Lung (tissue), 12 donors: Measurements from ENCODE around the gene ACTL7B. TPM values are rescaled to one million over a fixed set of nuclear protein-coding genes. Genes with fewer than 3 reads are reported as not detected.
"Not testable (repeated sequence)": the region's sequence is repeated elsewhere in the genome, so short reads cannot be mapped to it uniquely, and the experiment has no call there.

Experiments used
- ATAC-seq: fragments of 200-7000 bp; cut with Tn5 transposase; one replicate; pipeline ENCODE4 v1.9.1; 2020; ENCODE audit warnings: moderate number of reproducible peaks; ENCODE audit not compliant: insufficient read depth, low FRiP score
- DNase-seq, 3 donors: peaks; one replicate each; pipeline ENCODE4 v3.0.0-alpha.2; 2013 to 2017
- H3K27ac ChIP-seq, 2 donors: one replicate each; pipeline ENCODE4 v1.5.1; 2013; ENCODE audit warnings: mild to moderate bottlenecking in 2 of 2, moderate library complexity in 2 of 2, control low read depth in 1 of 2, inconsistent platforms in 1 of 2, low read depth in 1 of 2, low read length in 1 of 2
- H3K27me3 ChIP-seq, 3 donors: one replicate each; pipeline ENCODE4 v1.5.1; 2013; ENCODE audit warnings: low read length in 2 of 3; ENCODE audit not compliant: control insufficient read depth in 3 of 3, insufficient read depth in 3 of 3
- H3K36me3 ChIP-seq, 4 donors: one replicate each; pipeline ENCODE4 v1.5.1; 2013; ENCODE audit warnings: low read length in 4 of 4, mild to moderate bottlenecking in 1 of 4, moderate library complexity in 1 of 4; ENCODE audit not compliant: control insufficient read depth in 4 of 4, insufficient read depth in 4 of 4
- H3K4me1 ChIP-seq, 5 donors: one replicate each; pipeline ENCODE4 v1.5.1; 2013; ENCODE audit warnings: low read length in 5 of 5, mild to moderate bottlenecking in 2 of 5, moderate library complexity in 1 of 5; ENCODE audit not compliant: control insufficient read depth in 5 of 5, insufficient read depth in 5 of 5
- H3K4me3 ChIP-seq: one replicate; pipeline ENCODE4 v1.5.1; 2013; ENCODE audit warnings: mild to moderate bottlenecking, control low read depth, moderate library complexity
- H3K9ac ChIP-seq, 2 donors: one replicate each; pipeline ENCODE4 v1.5.1; 2013; ENCODE audit warnings: low read length in 2 of 2, control low read depth in 1 of 2; ENCODE audit not compliant: insufficient read depth in 1 of 2
- H3K9me3 ChIP-seq, 4 donors: one replicate each; pipeline ENCODE4 v1.5.1; 2013; ENCODE audit warnings: low read length in 3 of 4, mild to moderate bottlenecking in 1 of 4, moderate library complexity in 1 of 4; ENCODE audit not compliant: control insufficient read depth in 4 of 4, insufficient read depth in 3 of 4
- WGBS, 2 donors: extraction: QIAGEN DNeasy Blood & Tissue Kit; methylation state at CpG; one replicate each; pipeline ENCODE4 v1.1.7; 2013; 5-methylcytosine and 5-hydroxymethylcytosine counted together
- polyA plus RNA-seq, 2 donors: library from polyadenylated mRNA; stranded (reverse); fragments of 200-250 nt; gene quantifications; one replicate each; pipeline ENCODE4 v1.2.1, GENCODE V29; 2013
- total RNA-seq, 2 donors: library from RNA; depleted of rRNA in 1 of 2; stranded (reverse); fragments of >200 nt in 1 of 2; gene quantifications; one replicate each; pipeline ENCODE4 v1.2.1, GENCODE V29; 2014 to 2021
- TF ChIP-seq, protein P1 (sequence below): IDR thresholded peaks from 2 replicates; pipeline ENCODE4 v1.5.1; 2012; ENCODE audit warnings: mild to moderate bottlenecking; ENCODE audit errors: control extremely low read depth, extremely low read depth
- donor health status: control.
- donor health status: control.
- donor health status: Bipolar disorder and iron deficiency.
- donor health status: healthy.
- donor health status: DM: yes; HTN: yes; CAD: no.

ACTL7B gene
- total and polyA plus RNA-seq, 4 donors: not detected

DNA sequence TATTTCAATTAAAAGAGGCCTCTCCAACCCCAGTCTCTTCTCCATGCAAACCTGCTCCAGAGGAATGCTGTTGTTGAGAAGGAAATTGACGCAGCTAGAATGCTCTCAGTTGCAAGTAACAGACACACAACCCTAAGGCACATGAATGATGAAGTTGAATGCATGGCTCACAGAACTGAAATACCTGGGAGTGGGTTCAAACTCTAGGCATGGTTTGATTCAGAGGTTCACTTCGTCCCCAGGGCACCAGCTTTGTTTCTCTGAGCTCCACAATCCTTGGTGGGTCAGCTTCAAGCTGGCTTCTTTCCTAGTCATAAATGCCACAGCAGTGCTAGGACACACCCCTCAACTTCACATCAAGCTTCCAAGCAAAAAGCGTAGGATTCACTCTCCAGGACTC, 4.6 kb downstream of the ACTL7B start:
- Histone ChIP-seq H3K9me3 (no peaks in the 10 kb centered on the region), H3K4me3 (no peak overlapping the region), H3K4me1 (no peaks in the 10 kb centered on the region), H3K36me3 (no peaks in the 10 kb centered on the region), H3K9ac (no peak overlapping the region), H3K27ac (no peak overlapping the region), H3K27me3 (peaks cover 0 to 3% (median 0%) of the 10 kb centered on the region in 3 donors)
- WGBS, 2 donors: 88 to 92% methylated on average over 3 of the region's 3 CpGs
- ATAC-seq (no peak), DNase-seq (no peak)
- TF ChIP-seq, protein P1, sequence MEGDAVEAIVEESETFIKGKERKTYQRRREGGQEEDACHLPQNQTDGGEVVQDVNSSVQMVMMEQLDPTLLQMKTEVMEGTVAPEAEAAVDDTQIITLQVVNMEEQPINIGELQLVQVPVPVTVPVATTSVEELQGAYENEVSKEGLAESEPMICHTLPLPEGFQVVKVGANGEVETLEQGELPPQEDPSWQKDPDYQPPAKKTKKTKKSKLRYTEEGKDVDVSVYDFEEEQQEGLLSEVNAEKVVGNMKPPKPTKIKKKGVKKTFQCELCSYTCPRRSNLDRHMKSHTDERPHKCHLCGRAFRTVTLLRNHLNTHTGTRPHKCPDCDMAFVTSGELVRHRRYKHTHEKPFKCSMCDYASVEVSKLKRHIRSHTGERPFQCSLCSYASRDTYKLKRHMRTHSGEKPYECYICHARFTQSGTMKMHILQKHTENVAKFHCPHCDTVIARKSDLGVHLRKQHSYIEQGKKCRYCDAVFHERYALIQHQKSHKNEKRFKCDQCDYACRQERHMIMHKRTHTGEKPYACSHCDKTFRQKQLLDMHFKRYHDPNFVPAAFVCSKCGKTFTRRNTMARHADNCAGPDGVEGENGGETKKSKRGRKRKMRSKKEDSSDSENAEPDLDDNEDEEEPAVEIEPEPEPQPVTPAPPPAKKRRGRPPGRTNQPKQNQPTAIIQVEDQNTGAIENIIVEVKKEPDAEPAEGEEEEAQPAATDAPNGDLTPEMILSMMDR: no peak

GRCh38 chr9:108850293-108850897, 5.4 kb downstream of the ACTL7B start:
- ATAC-seq: no peak
- TF ChIP-seq, protein P1: no peak
- H3K27ac ChIP-seq: no peak overlapping the region

DNA sequence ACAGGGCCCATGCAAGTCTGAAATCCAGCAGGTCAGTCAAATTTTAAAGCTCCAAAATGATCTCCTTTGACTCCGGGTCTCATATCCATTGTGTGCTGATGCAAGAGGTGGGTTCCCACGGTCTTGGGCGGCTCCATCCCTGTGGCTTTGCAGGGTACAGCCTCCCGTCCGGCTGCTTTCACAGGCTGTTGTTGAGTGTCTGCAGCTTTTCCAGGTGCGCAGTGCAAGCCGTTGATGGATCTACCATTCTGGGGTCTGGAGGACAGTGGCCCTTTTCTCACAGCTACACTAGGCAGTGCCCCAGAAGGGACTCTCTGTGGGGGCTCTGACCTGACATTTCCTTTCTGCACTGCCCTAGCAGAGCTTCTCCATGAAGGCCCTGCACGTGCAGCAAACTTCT, 7.5 kb downstream of the ACTL7B start:
- not testable (repeated sequence) for H3K4me1 ChIP-seq, H3K36me3 ChIP-seq, H3K27ac ChIP-seq, H3K9ac ChIP-seq, ATAC-seq, H3K27me3 ChIP-seq, H3K9me3 ChIP-seq, DNase-seq, H3K4me3 ChIP-seq
- 94 to 97% methylated on average over 8 of the region's 8 CpGs for WGBS, 2 donors

More at GRCh38 chr9:108850293-108850897, 5.4 kb downstream of the ACTL7B start:
- WGBS, 2 donors: 94 to 99% methylated on average over 3 of the region's 3 CpGs
- no peak overlapping the region for H3K9ac ChIP-seq
- H3K36me3 ChIP-seq: no peaks in the 10 kb centered on the region
- H3K9me3 ChIP-seq: no peaks in the 10 kb centered on the region
- no peak overlapping the region for H3K4me3 ChIP-seq
- H3K4me1 ChIP-seq: no peaks in the 10 kb centered on the region
- peaks cover 0 to 3% (median 0%) of the 10 kb centered on the region in 3 donors for H3K27me3 ChIP-seq
- peak in 2 of 3 donors; percentile 8 to 46 for DNase-seq

DNA sequence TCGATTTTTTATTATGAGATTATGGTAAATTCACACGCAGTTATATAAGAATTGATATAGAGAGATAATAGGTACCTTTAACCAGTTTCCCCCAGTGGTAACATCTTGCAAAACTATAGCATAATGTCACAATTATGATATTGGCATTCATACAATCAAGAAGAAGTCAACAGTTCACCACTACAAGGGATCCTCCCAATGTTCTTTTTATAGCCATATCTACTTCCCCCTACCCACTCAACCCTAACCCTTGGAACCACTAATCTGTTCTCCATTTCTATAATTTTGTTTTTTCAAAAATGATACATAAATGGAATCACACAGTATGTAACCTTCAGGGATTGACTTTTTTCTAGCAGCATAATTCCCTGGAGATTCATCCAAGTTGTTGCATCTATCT, 9.8 kb downstream of the ACTL7B start:
- TF ChIP-seq, protein P1: no peak
- Histone ChIP-seq H3K4me1 (no peaks in the 10 kb centered on the region), H3K27ac (no peak overlapping the region), H3K4me3 (no peak overlapping the region), H3K9me3 (no peaks in the 10 kb centered on the region), H3K9ac (no peak overlapping the region), H3K27me3 (no peaks in the 10 kb centered on the region), H3K36me3 (no peaks in the 10 kb centered on the region)
- no peak for ATAC-seq
- no peak for DNase-seq
- 94% methylated on average over 2 of the region's 2 CpGs for WGBS, 2 donors
